Fibroblast of lung (primary cell): ENCODE results near the gene FAM83D. TPM values are rescaled to one million over a fixed set of nuclear protein-coding genes. Genes with fewer than 3 reads are reported as not detected.

ENCODE experiments used
- DNase-seq, 2 donors: peaks; one replicate each; pipeline versions ENCODE4 v3.0.0 to v3.0.0-alpha.2; 2010; ENCODE audit warnings: low read depth in 2 of 2
- H2AFZ ChIP-seq: 2 replicates; pipeline ENCODE4 v1.5.1; 2012; ENCODE audit warnings: low read length, control low read depth, inconsistent platforms
- H3K27ac ChIP-seq: 2 replicates; pipeline ENCODE4 v1.5.1; 2011; ENCODE audit warnings: low read length, control low read depth; ENCODE audit not compliant: insufficient read depth
- H3K27me3 ChIP-seq: 2 replicates; pipeline ENCODE4 v1.5.1; 2011; ENCODE audit warnings: mild to moderate bottlenecking, low read length; ENCODE audit not compliant: control insufficient read depth, insufficient read depth
- H3K36me3 ChIP-seq: 2 replicates; pipeline ENCODE4 v1.5.1; 2011; ENCODE audit warnings: low read length; ENCODE audit not compliant: control insufficient read depth, insufficient read depth
- H3K4me1 ChIP-seq: 2 replicates; pipeline ENCODE4 v1.5.1; 2011; ENCODE audit warnings: low read length; ENCODE audit not compliant: control insufficient read depth, insufficient read depth; ENCODE audit errors: extremely low read depth
- H3K4me2 ChIP-seq: 2 replicates; pipeline ENCODE4 v1.5.1; 2011; ENCODE audit warnings: low read length, control low read depth; ENCODE audit not compliant: insufficient read depth; ENCODE audit errors: extremely low read depth
- H3K4me3 ChIP-seq, 4 experiments: fragments of 200-600 bp in 1 of 4; sonication (generic) in 1 of 4; replicated peaks in 1 of 4; 2 replicates each; pipeline ENCODE4 v1.5.1; 2011 to 2016; ENCODE audit warnings: low read length in 4 of 4, low read depth in 3 of 4, mild to moderate bottlenecking in 3 of 4, control low read depth in 2 of 4, inconsistent platforms in 1 of 4, mixed read lengths in 1 of 4; ENCODE audit not compliant: insufficient read depth in 1 of 4; ENCODE audit errors: control extremely low read depth in 1 of 4
- H3K79me2 ChIP-seq: 2 replicates; pipeline ENCODE4 v1.5.1; 2012; ENCODE audit warnings: mild to moderate bottlenecking, low read length, inconsistent platforms; ENCODE audit not compliant: control insufficient read depth, insufficient read depth
- H3K9ac ChIP-seq: 2 replicates; pipeline ENCODE4 v1.5.1; 2011; ENCODE audit warnings: mild to moderate bottlenecking, low read length, control low read depth; ENCODE audit not compliant: insufficient read depth
- H3K9me3 ChIP-seq: 2 replicates; pipeline ENCODE4 v1.5.1; 2012; ENCODE audit warnings: low read depth, low read length; ENCODE audit not compliant: control insufficient read depth, insufficient read depth
- H4K20me1 ChIP-seq: 2 replicates; pipeline ENCODE4 v1.5.1; 2011; ENCODE audit warnings: low read length; ENCODE audit not compliant: control insufficient read depth, insufficient read depth; ENCODE audit errors: extremely low read depth
- CTCF ChIP-seq, 2 donors: IDR thresholded peaks in 1 of 2; conservative IDR thresholded peaks in 1 of 2; 1 replicate in 1 of 2; 2 replicates in 1 of 2; pipeline ENCODE4 v1.5.1; 2011 to 2012; ENCODE audit warnings: low read length in 2 of 2, control low read depth in 1 of 2, inconsistent platforms in 1 of 2, low read depth in 1 of 2, mild to moderate bottlenecking in 1 of 2
- EZH2 ChIP-seq: IDR thresholded peaks from 2 replicates; pipeline ENCODE4 v1.5.1; 2012; ENCODE audit warnings: low read length, control low read depth, mild to moderate bottlenecking; ENCODE audit errors: missing control alignments
- polyA plus RNA-seq, 2 donors: library from polyadenylated mRNA; depleted of rRNA in 1 of 2; stranded (reverse) in 1 of 2; unstranded in 1 of 2; fragments of >200 nt; gene quantifications; 2 replicates each; pipeline ENCODE4 v1.2.1, GENCODE V29; 2011 to 2012; ENCODE audit warnings: missing spikeins in 1 of 2
- total RNA-seq: library from RNA; depleted of rRNA; stranded (reverse); fragments of >200 nt; gene quantifications from 2 replicates; pipeline ENCODE4 v1.2.1, GENCODE V29; 2014

FAM83D gene
- total and polyA plus RNA-seq, 2 donors (not counting 1 experiment from before 2014, with no cell fraction given): 21.3 to 34.5 TPM

GRCh38 chr20:38969708-38970107 lies 43.5 kb downstream of the FAM83D start:
- H3K4me2 ChIP-seq: no peak overlapping the region
- no peaks in the 10 kb centered on the region for H3K9me3 ChIP-seq
- H2AFZ ChIP-seq: no peak overlapping the region
- no peaks in the 10 kb centered on the region for H3K27me3 ChIP-seq
- H4K20me1 ChIP-seq: no peaks in the 10 kb centered on the region
- H3K4me3 ChIP-seq: no peak overlapping the region
- TF ChIP-seq CTCF (conservative IDR thresholded peaks at IDR 0.05 in 1 of 2, IDR thresholded peaks at IDR 0.05 in 1 of 2; ENCODE audit: low read depth in 1 of 2, low read length in 2 of 2) (no peak), EZH2 (no peak)
- H3K79me2 ChIP-seq: peaks cover 13% of the 10 kb centered on the region
- no peaks in the 10 kb centered on the region for H3K36me3 ChIP-seq
- H3K9ac ChIP-seq: no peak overlapping the region
- H3K4me1 ChIP-seq: peaks cover 16% of the 10 kb centered on the region
- no peak for DNase-seq
- peak overlapping the region; percentile 42 for H3K27ac ChIP-seq

GRCh38 chr20:38970302-38970701 lies 44.1 kb downstream of the FAM83D start:
- H3K27me3 ChIP-seq: no peaks in the 10 kb centered on the region
- H3K36me3 ChIP-seq: no peaks in the 10 kb centered on the region
- no peak for TF ChIP-seq EZH2
- TF ChIP-seq CTCF (conservative IDR thresholded peaks at IDR 0.05 in 1 of 2, IDR thresholded peaks at IDR 0.05 in 1 of 2; ENCODE audit: low read depth in 1 of 2, low read length in 2 of 2): no peak
- H3K4me1 ChIP-seq: peaks cover 16% of the 10 kb centered on the region
- no peaks in the 10 kb centered on the region for H4K20me1 ChIP-seq
- H2AFZ ChIP-seq: no peak overlapping the region
- no peak overlapping the region for H3K4me3 ChIP-seq
- no peak overlapping the region for H3K4me2 ChIP-seq
- H3K27ac ChIP-seq: peak overlapping the region; percentile 42
- DNase-seq: peak; percentile 31 to 87
- no peaks in the 10 kb centered on the region for H3K9me3 ChIP-seq
- H3K79me2 ChIP-seq: peaks cover 8% of the 10 kb centered on the region
- no peak overlapping the region for H3K9ac ChIP-seq

- DNase-seq: no peak
- Histone ChIP-seq H2AFZ (no peak overlapping the region), H3K27ac (no peak overlapping the region), H3K4me2 (peak overlapping the region; percentile 44), H4K20me1 (no peaks in the 10 kb centered on the region), H3K36me3 (no peaks in the 10 kb centered on the region), H3K79me2 (no peaks in the 10 kb centered on the region), H3K9me3 (no peaks in the 10 kb centered on the region), H3K4me1 (peaks cover 16% of the 10 kb centered on the region), H3K9ac (no peak overlapping the region), H3K4me3 (no peak overlapping the region), H3K27me3 (no peaks in the 10 kb centered on the region)
- no peak for TF ChIP-seq CTCF (conservative IDR thresholded peaks at IDR 0.05 in 1 of 2, IDR thresholded peaks at IDR 0.05 in 1 of 2; ENCODE audit: low read depth in 1 of 2, low read length in 2 of 2)
- TF ChIP-seq EZH2: no peak
These were observed 46.9 kb downstream of the FAM83D start for GRCh38 chr20:38973107-38973506.
